HG03175 (cell line): ENCODE results near the gene ADAMTS10.
"Not testable (repeated sequence)": the region's sequence is repeated elsewhere in the genome, so short reads cannot be mapped to it uniquely, and the experiment has no call there.

Source experiments
- ATAC-seq: cut with Tn5 transposase; IDR thresholded peaks from one replicate; pipeline ENCODE4 v1.9.1; 2021; ENCODE audit warnings: mild to moderate bottlenecking, moderate library complexity; ENCODE audit not compliant: unreplicated experiment

The ADAMTS10 gene

GRCh38 chr19:8629184-8629583, 18.7 kb upstream of the ADAMTS10 start:
- ATAC-seq = no peak

GRCh38 chr19:8626842-8627241, 16.3 kb upstream of the ADAMTS10 start:
- no peak for ATAC-seq

GRCh38 chr19:8622886-8623285, 12.4 kb upstream of the ADAMTS10 start:
- not testable (repeated sequence) for ATAC-seq

- no peak for ATAC-seq
These were observed 8.2 kb upstream of the ADAMTS10 start for GRCh38 chr19:8618751-8619150.

- no peak for ATAC-seq
These were observed 7.5 kb upstream of the ADAMTS10 start for GRCh38 chr19:8617984-8618383.

- not testable (repeated sequence) for ATAC-seq
These were observed 6.8 kb upstream of the ADAMTS10 start for GRCh38 chr19:8617325-8617724.

- ATAC-seq = no peak
These were observed 6.3 kb upstream of the ADAMTS10 start for GRCh38 chr19:8616861-8617260.

- ATAC-seq = no peak
These were observed 5.5 kb upstream of the ADAMTS10 start for GRCh38 chr19:8615813-8616596.

- no peak for ATAC-seq
These were observed 4.5 kb upstream of the ADAMTS10 start for GRCh38 chr19:8615024-8615423.

- no peak for ATAC-seq
These were observed 3.9 kb upstream of the ADAMTS10 start for GRCh38 chr19:8614455-8614854.

GRCh38 chr19:8612807-8613171, 2.3 kb upstream of the ADAMTS10 start:
- no peak for ATAC-seq

- no peak for ATAC-seq
These were observed 1.6 kb upstream of the ADAMTS10 start for GRCh38 chr19:8611877-8612806.

- ATAC-seq = no peak
These were observed 919 bp upstream of the ADAMTS10 start for GRCh38 chr19:8611391-8611876.

GRCh38 chr19:8610936-8611300, 403 bp upstream of the ADAMTS10 start:
- no peak for ATAC-seq

- ATAC-seq = no peak
These were observed 1.1 kb downstream of the ADAMTS10 start for GRCh38 chr19:8609279-8610040.

GRCh38 chr19:8608941-8609278, 1.6 kb downstream of the ADAMTS10 start:
- no peak for ATAC-seq

GRCh38 chr19:8607386-8607785, 3.1 kb downstream of the ADAMTS10 start:
- no peak for ATAC-seq

GRCh38 chr19:8605514-8605913, 5.0 kb downstream of the ADAMTS10 start:
- no peak for ATAC-seq

- no peak for ATAC-seq
These were observed 8.7 kb downstream of the ADAMTS10 start for GRCh38 chr19:8601796-8602195.

GRCh38 chr19:8600816-8601215, 9.7 kb downstream of the ADAMTS10 start:
- no peak for ATAC-seq

- ATAC-seq = no peak
These were observed 10.5 kb downstream of the ADAMTS10 start for GRCh38 chr19:8600064-8600463.
